Measurements from ENCODE around the gene CHST9. TPM values are rescaled to one million over a fixed set of nuclear protein-coding genes. Genes with fewer than 3 reads are reported as not detected.
A peak's percentile ranks its signal among the peaks of the same experiment; 100 is the strongest.
"Not testable (repeated sequence)": the region's sequence is repeated elsewhere in the genome, so short reads cannot be mapped to it uniquely, and the experiment has no call there.

CHST9 gene, protein sequence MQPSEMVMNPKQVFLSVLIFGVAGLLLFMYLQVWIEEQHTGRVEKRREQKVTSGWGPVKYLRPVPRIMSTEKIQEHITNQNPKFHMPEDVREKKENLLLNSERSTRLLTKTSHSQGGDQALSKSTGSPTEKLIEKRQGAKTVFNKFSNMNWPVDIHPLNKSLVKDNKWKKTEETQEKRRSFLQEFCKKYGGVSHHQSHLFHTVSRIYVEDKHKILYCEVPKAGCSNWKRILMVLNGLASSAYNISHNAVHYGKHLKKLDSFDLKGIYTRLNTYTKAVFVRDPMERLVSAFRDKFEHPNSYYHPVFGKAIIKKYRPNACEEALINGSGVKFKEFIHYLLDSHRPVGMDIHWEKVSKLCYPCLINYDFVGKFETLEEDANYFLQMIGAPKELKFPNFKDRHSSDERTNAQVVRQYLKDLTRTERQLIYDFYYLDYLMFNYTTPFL
- total RNA-seq: 1 to 10 TPM in 1 of 2 donors, under 1 TPM in 1; 0.42 to 6.4 TPM
- polyA plus RNA-seq: 1 to 10 TPM; 1.1 to 1.6 TPM

DNA sequence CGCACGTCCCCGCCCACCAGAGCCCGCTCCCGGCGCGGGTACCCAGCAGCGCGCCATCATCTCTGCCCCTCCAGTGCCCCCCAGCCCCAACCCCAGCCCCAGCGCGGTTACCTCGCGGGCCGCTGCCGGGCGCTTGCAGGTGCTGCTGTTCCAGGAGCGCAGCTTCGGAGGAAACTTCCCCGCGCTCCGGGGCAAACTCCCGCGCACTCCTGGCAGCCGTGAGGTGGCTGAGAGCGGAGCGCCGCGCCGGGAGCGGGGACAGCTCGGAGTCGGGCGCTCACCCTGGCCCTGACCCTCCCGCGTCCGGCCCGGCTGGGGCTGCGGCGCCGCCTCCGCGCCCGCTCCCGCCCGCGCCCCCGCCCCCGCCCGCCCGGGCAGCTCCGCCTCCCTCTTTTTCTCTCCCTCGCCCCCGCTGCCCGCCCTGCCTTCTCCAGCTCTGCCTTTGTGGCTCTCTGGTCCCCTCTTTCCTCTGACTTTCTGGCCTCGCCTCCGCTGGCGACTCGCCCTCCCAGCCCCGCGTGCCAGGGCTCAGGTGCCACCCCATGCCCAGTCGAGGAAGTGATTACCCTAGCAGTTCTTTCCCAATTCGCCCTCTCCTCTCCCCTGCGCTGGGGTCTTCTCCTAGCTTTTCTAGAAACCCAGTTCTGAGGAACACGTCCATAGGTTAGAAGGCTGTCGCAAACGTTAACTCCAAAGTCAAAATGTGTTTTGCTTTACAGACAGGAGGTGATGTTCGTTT lies at the start of gene CHST9:
CHST9 (minus strand) TSS at position 284 of the 739 bp plus-strand sequence. CDS start 42,499 bp downstream, outside the sequence.
- Histone ChIP-seq H3K4me3 (ENCODE audit: low read depth in 1 of 3, low read length in 3 of 3) (peak within 1 kb of the TSS; percentile 41 to 75 (median 63)), H3K9me3 (ENCODE audit: control insufficient read depth in 4 of 4, low read length in 3 of 4) (no peaks in the 10 kb centered on the region), H3K36me3 (ENCODE audit: control insufficient read depth in 4 of 4, insufficient read depth in 3 of 4, low read depth in 1 of 4, low read length in 3 of 4) (no peaks in the 10 kb centered on the region), H3K27ac (ENCODE audit: low read depth in 1 of 2, low read length in 2 of 2) (peak within 1 kb of the TSS; percentile 26 to 41), H3K9ac (ENCODE audit: low read depth in 1 of 2, low read length in 2 of 2) (peak within 1 kb of the TSS in 1 of 2 donors; percentile 38), H3K4me1 (ENCODE audit: control insufficient read depth in 4 of 4, insufficient read depth in 4 of 4, low read length in 3 of 4) (peaks cover 0 to 22% (median 7%) of the 10 kb centered on the region in 4 donors), H3K27me3 (ENCODE audit: control insufficient read depth in 4 of 4, insufficient read depth in 4 of 4, low read length in 3 of 4) (no peaks in the 10 kb centered on the region)
- peak; percentile 33 for DNase-seq (ENCODE audit: low spot score)
- WGBS: 2% methylated on average over 67 of the region's 67 CpGs
- TF ChIP-seq RAD21 (IDR thresholded peaks at IDR 0.05): peak in 1 of 2 donors; percentile 20
- no peak for TF ChIP-seq SP1 (IDR thresholded peaks at IDR 0.05)

DNA sequence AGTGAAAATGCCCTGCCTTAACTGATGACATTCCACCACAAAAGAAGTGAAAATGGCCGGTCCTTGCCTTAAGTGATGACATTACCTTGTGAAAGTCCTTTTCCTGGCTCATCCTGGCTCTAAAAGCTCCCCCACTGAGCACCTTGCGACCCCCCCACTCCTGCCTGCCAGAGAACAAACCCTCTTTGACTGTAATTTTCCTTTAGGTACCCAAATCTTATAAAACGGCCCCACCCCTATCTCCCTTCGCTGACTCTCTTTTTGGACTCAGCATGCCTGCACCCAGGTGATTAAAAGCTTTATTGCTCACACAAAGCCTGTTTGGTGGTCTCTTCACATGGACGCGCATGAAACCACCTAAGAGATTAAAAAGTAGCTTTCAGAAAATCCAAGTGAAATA lies 47.2 kb upstream of the CHST9 start:
- not testable (repeated sequence) for H3K36me3 ChIP-seq (ENCODE audit: control insufficient read depth in 4 of 4, insufficient read depth in 3 of 4, low read depth in 1 of 4, low read length in 3 of 4); H3K9me3 ChIP-seq (ENCODE audit: control insufficient read depth in 4 of 4, low read length in 3 of 4); H3K27me3 ChIP-seq (ENCODE audit: control insufficient read depth in 4 of 4, insufficient read depth in 4 of 4, low read length in 3 of 4); H3K9ac ChIP-seq (ENCODE audit: low read depth in 1 of 2, low read length in 2 of 2); H3K4me3 ChIP-seq (ENCODE audit: low read depth in 1 of 3, low read length in 3 of 3); DNase-seq (ENCODE audit: low spot score)
- WGBS: 80% methylated on average over 6 of the region's 6 CpGs
- H3K27ac ChIP-seq (ENCODE audit: low read depth in 1 of 2, low read length in 2 of 2): peak overlapping the region in 1 of 2 donors; percentile 20
- H3K4me1 ChIP-seq (ENCODE audit: control insufficient read depth in 4 of 4, insufficient read depth in 4 of 4, low read length in 3 of 4): peaks cover 2 to 31% (median 25%) of the 10 kb centered on the region in 4 donors

DNA sequence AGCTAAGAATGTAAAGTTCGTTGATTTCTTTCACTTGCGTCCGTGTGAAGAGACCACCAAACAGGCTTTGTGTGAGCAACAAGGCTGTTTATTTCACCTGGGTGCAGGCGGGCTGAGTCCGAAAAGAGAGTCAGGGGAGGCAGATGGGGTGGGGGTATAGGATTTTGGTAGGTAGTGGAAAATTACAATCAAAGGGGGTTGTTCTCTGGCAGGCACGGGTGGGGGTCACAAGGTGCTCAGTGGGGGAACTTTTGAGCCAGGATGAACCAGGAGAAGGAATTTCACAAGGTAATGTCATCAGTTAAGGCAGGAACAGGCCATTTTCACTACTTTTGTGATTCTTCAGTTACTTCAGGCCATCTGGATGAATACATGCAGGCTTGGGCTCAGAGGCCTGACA lies 46.6 kb upstream of the CHST9 start:
- not testable (repeated sequence) for H3K27ac ChIP-seq (ENCODE audit: low read depth in 1 of 2, low read length in 2 of 2); H3K9me3 ChIP-seq (ENCODE audit: control insufficient read depth in 4 of 4, low read length in 3 of 4); H3K36me3 ChIP-seq (ENCODE audit: control insufficient read depth in 4 of 4, insufficient read depth in 3 of 4, low read depth in 1 of 4, low read length in 3 of 4); H3K4me3 ChIP-seq (ENCODE audit: low read depth in 1 of 3, low read length in 3 of 3); H3K27me3 ChIP-seq (ENCODE audit: control insufficient read depth in 4 of 4, insufficient read depth in 4 of 4, low read length in 3 of 4); DNase-seq (ENCODE audit: low spot score); H3K9ac ChIP-seq (ENCODE audit: low read depth in 1 of 2, low read length in 2 of 2)
- peaks cover 2 to 31% (median 24%) of the 10 kb centered on the region in 4 donors for H3K4me1 ChIP-seq (ENCODE audit: control insufficient read depth in 4 of 4, insufficient read depth in 4 of 4, low read length in 3 of 4)
- 86% methylated on average over 6 of the region's 6 CpGs for WGBS

DNA sequence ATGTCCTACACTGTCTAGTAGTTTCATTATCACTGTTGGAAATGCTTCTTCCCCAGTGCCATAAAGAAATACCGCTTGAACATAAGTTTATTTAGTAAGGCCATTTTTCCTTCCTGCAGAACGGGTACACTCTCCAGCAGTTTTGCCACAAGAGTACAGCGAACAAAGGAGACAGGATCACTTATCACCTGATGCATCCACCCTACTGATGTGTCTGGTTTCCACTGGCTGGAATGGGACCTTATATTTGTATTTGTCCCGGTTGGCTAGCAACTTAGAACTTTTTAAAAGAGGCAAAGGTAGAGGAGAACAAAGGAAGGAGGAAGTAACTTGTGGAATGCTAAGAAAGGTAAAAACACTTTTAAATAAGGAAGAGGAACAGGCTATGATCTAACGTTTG lies 46.1 kb upstream of the CHST9 start:
- not testable (repeated sequence) for H3K27me3 ChIP-seq (ENCODE audit: control insufficient read depth in 4 of 4, insufficient read depth in 4 of 4, low read length in 3 of 4); H3K27ac ChIP-seq (ENCODE audit: low read depth in 1 of 2, low read length in 2 of 2); H3K36me3 ChIP-seq (ENCODE audit: control insufficient read depth in 4 of 4, insufficient read depth in 3 of 4, low read depth in 1 of 4, low read length in 3 of 4); DNase-seq (ENCODE audit: low spot score); H3K9me3 ChIP-seq (ENCODE audit: control insufficient read depth in 4 of 4, low read length in 3 of 4); H3K9ac ChIP-seq (ENCODE audit: low read depth in 1 of 2, low read length in 2 of 2); H3K4me3 ChIP-seq (ENCODE audit: low read depth in 1 of 3, low read length in 3 of 3)
- H3K4me1 ChIP-seq (ENCODE audit: control insufficient read depth in 4 of 4, insufficient read depth in 4 of 4, low read length in 3 of 4): peaks cover 2 to 30% (median 23%) of the 10 kb centered on the region in 4 donors
- WGBS: 77% methylated on average over 5 of the region's 5 CpGs

DNA sequence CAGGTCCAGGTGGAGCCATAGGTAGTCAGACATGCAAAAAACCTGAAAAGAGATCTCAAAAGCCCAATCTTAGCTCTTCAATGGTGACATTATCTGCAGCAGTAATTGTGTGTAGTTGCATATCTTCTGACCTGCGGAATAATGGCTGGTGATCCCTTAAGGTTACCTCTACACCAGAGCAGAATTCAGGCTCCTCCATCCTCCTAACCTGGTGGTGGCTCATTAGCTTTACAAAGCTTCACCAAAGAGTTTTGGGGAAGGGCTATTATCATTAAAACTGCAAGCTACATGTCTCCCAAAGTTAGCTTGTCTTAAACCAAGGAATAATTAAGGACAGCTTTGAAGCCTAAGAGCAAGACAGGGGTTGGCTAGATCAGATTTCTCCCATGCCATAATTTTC lies 42.6 kb upstream of the CHST9 start:
- Histone ChIP-seq H3K27me3 (ENCODE audit: control insufficient read depth in 4 of 4, insufficient read depth in 4 of 4, low read length in 3 of 4) (no peaks in the 10 kb centered on the region), H3K4me1 (ENCODE audit: control insufficient read depth in 4 of 4, insufficient read depth in 4 of 4, low read length in 3 of 4) (peaks cover 2 to 6% (median 4%) of the 10 kb centered on the region in 4 donors), H3K27ac (ENCODE audit: low read depth in 1 of 2, low read length in 2 of 2) (no peak overlapping the region), H3K9ac (ENCODE audit: low read depth in 1 of 2, low read length in 2 of 2) (no peak overlapping the region), H3K4me3 (ENCODE audit: low read depth in 1 of 3, low read length in 3 of 3) (no peak overlapping the region), H3K36me3 (ENCODE audit: control insufficient read depth in 4 of 4, insufficient read depth in 3 of 4, low read depth in 1 of 4, low read length in 3 of 4) (no peaks in the 10 kb centered on the region), H3K9me3 (ENCODE audit: control insufficient read depth in 4 of 4, low read length in 3 of 4) (no peaks in the 10 kb centered on the region)
- DNase-seq (ENCODE audit: low spot score): no peak
- TF ChIP-seq RXRA (IDR thresholded peaks at IDR 0.05): no peak
- TF ChIP-seq, protein P1, sequence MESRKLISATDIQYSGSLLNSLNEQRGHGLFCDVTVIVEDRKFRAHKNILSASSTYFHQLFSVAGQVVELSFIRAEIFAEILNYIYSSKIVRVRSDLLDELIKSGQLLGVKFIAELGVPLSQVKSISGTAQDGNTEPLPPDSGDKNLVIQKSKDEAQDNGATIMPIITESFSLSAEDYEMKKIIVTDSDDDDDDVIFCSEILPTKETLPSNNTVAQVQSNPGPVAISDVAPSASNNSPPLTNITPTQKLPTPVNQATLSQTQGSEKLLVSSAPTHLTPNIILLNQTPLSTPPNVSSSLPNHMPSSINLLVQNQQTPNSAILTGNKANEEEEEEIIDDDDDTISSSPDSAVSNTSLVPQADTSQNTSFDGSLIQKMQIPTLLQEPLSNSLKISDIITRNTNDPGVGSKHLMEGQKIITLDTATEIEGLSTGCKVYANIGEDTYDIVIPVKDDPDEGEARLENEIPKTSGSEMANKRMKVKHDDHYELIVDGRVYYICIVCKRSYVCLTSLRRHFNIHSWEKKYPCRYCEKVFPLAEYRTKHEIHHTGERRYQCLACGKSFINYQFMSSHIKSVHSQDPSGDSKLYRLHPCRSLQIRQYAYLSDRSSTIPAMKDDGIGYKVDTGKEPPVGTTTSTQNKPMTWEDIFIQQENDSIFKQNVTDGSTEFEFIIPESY (IDR thresholded peaks at IDR 0.05): no peak
- TF ChIP-seq, protein P2, sequence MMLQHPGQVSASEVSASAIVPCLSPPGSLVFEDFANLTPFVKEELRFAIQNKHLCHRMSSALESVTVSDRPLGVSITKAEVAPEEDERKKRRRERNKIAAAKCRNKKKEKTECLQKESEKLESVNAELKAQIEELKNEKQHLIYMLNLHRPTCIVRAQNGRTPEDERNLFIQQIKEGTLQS (IDR thresholded peaks at IDR 0.05): no peak
- WGBS: 86% methylated on average over 1 of the region's 1 CpG

All from liver (tissue), 9 donors.